GM10847 (cell line): ENCODE results near the gene HS6ST3.

Experiments used
- POLR2A ChIP-seq: IDR thresholded peaks from 2 replicates; pipeline ENCODE4 v1.6.1; 2011; ENCODE audit not compliant: insufficient read length; ENCODE audit errors: extremely low read depth

HS6ST3 gene

GRCh38 chr13:96661612-96662011 is 571.7 kb downstream of the HS6ST3 start:
- no peak for TF ChIP-seq POLR2A

- no peak for TF ChIP-seq POLR2A
Observed at GRCh38 chr13:96662036-96662435, 572.1 kb downstream of the HS6ST3 start.

GRCh38 chr13:96667294-96668018 is 577.5 kb downstream of the HS6ST3 start:
- no peak for TF ChIP-seq POLR2A

GRCh38 chr13:96671073-96671472 is 581.2 kb downstream of the HS6ST3 start:
- no peak for TF ChIP-seq POLR2A

GRCh38 chr13:96672016-96672415 is 582.1 kb downstream of the HS6ST3 start:
- no peak for TF ChIP-seq POLR2A

- no peak for TF ChIP-seq POLR2A
Observed at GRCh38 chr13:96673825-96674224, 583.9 kb downstream of the HS6ST3 start.

GRCh38 chr13:96677029-96677428 is 587.1 kb downstream of the HS6ST3 start:
- no peak for TF ChIP-seq POLR2A

- TF ChIP-seq POLR2A: no peak
Observed at GRCh38 chr13:96678801-96679200, 588.9 kb downstream of the HS6ST3 start.

GRCh38 chr13:96680898-96681297 is 591.0 kb downstream of the HS6ST3 start:
- no peak for TF ChIP-seq POLR2A

GRCh38 chr13:96681766-96682165 is 591.9 kb downstream of the HS6ST3 start:
- no peak for TF ChIP-seq POLR2A

- TF ChIP-seq POLR2A: no peak
Observed at GRCh38 chr13:96684469-96684868, 594.6 kb downstream of the HS6ST3 start.

- TF ChIP-seq POLR2A: no peak
Observed at GRCh38 chr13:96684907-96685306, 595.0 kb downstream of the HS6ST3 start.

GRCh38 chr13:96686286-96686685 is 596.4 kb downstream of the HS6ST3 start:
- TF ChIP-seq POLR2A: no peak

- no peak for TF ChIP-seq POLR2A
Observed at GRCh38 chr13:96687191-96687590, 597.3 kb downstream of the HS6ST3 start.

- TF ChIP-seq POLR2A: no peak
Observed at GRCh38 chr13:96690998-96691397, 601.1 kb downstream of the HS6ST3 start.

- no peak for TF ChIP-seq POLR2A
Observed at GRCh38 chr13:96696389-96696900, 606.5 kb downstream of the HS6ST3 start.

GRCh38 chr13:96700657-96701056 is 610.8 kb downstream of the HS6ST3 start:
- no peak for TF ChIP-seq POLR2A
